Kidney epithelial cell (primary cell): ENCODE measurements around the gene WNT7B. TPM values are rescaled to one million over a fixed set of nuclear protein-coding genes. Genes with fewer than 3 reads are reported as not detected.

Experiments
- DNase-seq: peaks from one replicate; pipeline ENCODE4 v3.0.0-alpha.2; 2010; ENCODE audit warnings: low read depth
- H3K27me3 ChIP-seq: 2 replicates; pipeline ENCODE4 v1.6.0; 2011; ENCODE audit warnings: low read length; ENCODE audit not compliant: control insufficient read depth, insufficient read depth
- H3K36me3 ChIP-seq: 2 replicates; pipeline ENCODE4 v1.5.1; 2011; ENCODE audit warnings: low read length; ENCODE audit not compliant: control insufficient read depth, insufficient read depth
- H3K4me3 ChIP-seq: 2 replicates; pipeline ENCODE4 v1.5.1; 2011; ENCODE audit warnings: low read depth, mild to moderate bottlenecking, control low read depth, low read length
- total RNA-seq: library from RNA; depleted of rRNA; stranded (reverse); fragments of >200 nt; gene quantifications from 2 replicates; pipeline ENCODE4 v1.2.3, GENCODE V29; 2015
- TF ChIP-seq, protein P1 (sequence below): IDR thresholded peaks from 2 replicates; pipeline ENCODE4 v1.5.1; 2011; ENCODE audit warnings: mild to moderate bottlenecking, moderate library complexity, low read length, control low read depth, inconsistent platforms; ENCODE audit not compliant: insufficient read depth, poor library complexity, severe bottlenecking

The WNT7B gene
- total RNA-seq, 1 donor from 2014 or later, result 15.3 TPM

DNA sequence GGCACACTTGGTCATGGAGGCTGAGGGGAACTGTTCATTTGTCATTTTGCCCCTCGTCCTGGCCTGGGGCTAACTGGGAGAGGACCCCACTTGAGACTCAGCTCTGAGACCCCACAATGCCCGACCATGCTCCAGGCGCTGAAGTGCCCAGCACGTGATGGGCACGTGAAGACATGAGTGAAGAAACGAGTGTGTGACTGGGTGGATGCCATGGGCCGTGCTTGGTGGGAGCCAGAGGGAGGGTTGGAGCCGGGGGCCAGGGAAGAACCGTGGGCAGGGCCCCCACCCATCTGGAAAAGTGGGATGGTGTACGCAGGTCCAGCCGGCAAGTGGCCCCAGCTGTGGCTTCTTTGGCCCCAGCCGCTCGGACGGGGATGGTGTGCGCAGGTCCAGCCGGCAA is 61.1 kb downstream of the WNT7B start:
- TF ChIP-seq, protein P1, sequence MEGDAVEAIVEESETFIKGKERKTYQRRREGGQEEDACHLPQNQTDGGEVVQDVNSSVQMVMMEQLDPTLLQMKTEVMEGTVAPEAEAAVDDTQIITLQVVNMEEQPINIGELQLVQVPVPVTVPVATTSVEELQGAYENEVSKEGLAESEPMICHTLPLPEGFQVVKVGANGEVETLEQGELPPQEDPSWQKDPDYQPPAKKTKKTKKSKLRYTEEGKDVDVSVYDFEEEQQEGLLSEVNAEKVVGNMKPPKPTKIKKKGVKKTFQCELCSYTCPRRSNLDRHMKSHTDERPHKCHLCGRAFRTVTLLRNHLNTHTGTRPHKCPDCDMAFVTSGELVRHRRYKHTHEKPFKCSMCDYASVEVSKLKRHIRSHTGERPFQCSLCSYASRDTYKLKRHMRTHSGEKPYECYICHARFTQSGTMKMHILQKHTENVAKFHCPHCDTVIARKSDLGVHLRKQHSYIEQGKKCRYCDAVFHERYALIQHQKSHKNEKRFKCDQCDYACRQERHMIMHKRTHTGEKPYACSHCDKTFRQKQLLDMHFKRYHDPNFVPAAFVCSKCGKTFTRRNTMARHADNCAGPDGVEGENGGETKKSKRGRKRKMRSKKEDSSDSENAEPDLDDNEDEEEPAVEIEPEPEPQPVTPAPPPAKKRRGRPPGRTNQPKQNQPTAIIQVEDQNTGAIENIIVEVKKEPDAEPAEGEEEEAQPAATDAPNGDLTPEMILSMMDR, result no peak
- no peak overlapping the region for H3K4me3 ChIP-seq
- no peak for DNase-seq
- no peaks in the 10 kb centered on the region for H3K27me3 ChIP-seq
- H3K36me3 ChIP-seq, result no peaks in the 10 kb centered on the region

DNA sequence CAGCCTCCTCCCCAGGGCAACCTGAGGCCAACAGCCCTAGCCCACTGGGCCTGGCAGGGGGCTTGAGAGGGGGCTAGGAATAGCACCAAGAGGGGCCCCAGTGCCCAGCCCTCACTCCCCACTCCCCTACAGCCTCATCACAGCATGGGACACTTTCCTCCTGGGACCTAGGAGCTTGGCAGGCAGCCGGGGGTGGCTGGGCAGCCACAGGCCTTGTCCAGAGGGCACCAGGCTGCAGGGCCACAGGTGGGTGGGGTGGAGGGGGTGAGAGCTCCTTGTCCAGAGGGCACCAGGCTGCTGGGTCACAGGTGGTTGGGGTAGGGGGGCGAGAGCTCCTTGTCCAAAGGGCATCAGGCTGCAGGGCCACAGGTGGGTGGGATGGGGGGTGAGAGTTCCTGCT is 61.8 kb downstream of the WNT7B start:
- H3K36me3 ChIP-seq, result no peaks in the 10 kb centered on the region
- TF ChIP-seq, protein P1, result no peak
- DNase-seq, result no peak
- no peak overlapping the region for H3K4me3 ChIP-seq
- no peaks in the 10 kb centered on the region for H3K27me3 ChIP-seq

DNA sequence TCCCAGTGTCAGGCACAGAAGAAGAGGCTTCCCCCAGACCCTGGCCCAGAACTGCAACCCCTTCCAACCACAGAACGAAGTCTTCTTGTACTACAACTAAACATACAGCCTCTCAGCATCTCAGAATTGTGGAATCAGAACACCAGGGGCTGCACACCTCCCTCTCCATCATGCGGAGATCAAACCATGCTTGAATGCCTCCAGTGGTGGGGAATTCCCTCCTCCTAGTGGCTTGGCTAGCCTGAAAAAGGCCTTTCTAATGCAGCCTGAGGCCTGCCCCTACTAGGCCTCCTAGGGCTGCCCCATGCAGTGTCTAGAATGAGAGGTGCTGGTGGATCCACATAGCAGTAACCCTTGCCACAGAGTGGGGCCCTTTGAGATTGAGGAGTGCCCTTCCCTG is 62.7 kb downstream of the WNT7B start:
- H3K4me3 ChIP-seq, result no peak overlapping the region
- DNase-seq, result no peak
- TF ChIP-seq, protein P1, result no peak
- no peaks in the 10 kb centered on the region for H3K36me3 ChIP-seq
- H3K27me3 ChIP-seq, result no peaks in the 10 kb centered on the region

DNA sequence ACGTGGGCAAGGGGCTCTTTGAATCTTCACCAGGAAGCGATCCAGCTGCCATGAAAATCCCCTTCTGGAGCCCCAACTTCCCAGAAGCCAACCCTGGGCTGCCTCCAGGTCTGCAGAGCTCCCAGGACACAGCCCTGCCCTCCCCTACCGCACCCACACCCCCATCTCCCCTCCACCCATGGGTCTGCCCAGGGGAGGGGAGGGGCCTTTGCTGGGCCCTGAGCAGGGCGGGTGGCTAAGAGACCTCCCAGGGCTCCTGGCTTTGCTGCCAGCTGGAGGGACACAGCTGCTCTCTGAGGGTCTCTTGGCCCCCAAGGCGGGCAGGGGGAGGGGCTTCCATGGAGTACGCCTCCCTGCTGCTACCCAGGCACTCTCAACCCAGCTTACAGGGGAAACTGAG is 64.1 kb downstream of the WNT7B start:
- H3K4me3 ChIP-seq, result no peak overlapping the region
- DNase-seq, result no peak
- no peaks in the 10 kb centered on the region for H3K27me3 ChIP-seq
- TF ChIP-seq, protein P1, result no peak
- no peaks in the 10 kb centered on the region for H3K36me3 ChIP-seq

DNA sequence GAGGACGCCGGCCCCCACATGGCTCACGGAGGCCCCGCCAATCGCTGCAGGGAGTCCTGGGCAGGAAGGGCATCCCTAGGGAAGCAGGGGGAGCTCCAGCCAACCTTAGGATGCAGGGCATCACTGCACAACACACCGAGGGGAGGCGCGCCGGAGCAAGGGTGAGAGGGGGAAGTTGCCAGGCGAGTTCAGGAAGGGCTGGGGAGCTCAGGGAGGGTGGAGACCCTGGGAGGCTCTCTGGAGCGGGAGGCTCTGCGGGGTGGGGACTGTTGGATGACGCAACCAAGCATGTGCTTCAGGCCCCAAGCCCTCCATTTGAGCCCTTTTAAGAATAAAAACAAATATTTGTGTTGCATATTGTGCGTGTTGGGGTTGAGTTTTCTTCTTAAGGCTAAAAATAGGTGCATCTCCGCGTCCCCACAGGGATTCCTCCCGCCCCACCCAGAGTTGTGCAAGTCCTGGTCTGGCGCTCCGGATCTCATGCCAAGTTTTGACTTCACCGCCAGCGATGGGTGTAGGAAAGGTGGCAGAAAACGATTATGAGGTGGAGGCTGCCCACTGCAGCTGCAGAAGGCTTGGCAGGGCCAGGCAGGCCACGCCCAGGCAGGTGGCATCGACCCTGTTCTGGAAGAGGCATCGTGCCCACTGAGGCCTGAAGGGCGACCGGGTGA is 65.2 kb downstream of the WNT7B start:
- Histone ChIP-seq H3K27me3 (peaks cover 4% of the 10 kb centered on the region), H3K36me3 (no peaks in the 10 kb centered on the region)
- DNase-seq, result no peak

More for the DNA sequence above, 65.2 kb downstream of the WNT7B start:
- TF ChIP-seq, protein P1, result no peak
- H3K4me3 ChIP-seq, result no peak overlapping the region
